ENCODE measurements around the gene TWIST2. TPM values are rescaled to one million over a fixed set of nuclear protein-coding genes. Genes with fewer than 3 reads are reported as not detected.

TWIST2 gene
- polyA plus RNA-seq, 2 donors, result 1.8 to 5.2 TPM

- Histone ChIP-seq H3K27ac (ENCODE audit: low read depth in 2 of 2, low read length in 1 of 2) (no peak overlapping the region), H3K9me3 (ENCODE audit: control insufficient read depth in 2 of 2, insufficient read depth in 1 of 2, low read depth in 1 of 2, low read length in 1 of 2) (no peaks in the 10 kb centered on the region), H3K4me3 (ENCODE audit: low read depth in 1 of 2, low read length in 2 of 2) (no peak overlapping the region), H3K27me3 (ENCODE audit: control insufficient read depth in 1 of 2, insufficient read depth in 2 of 2, low read length in 2 of 2) (no peaks in the 10 kb centered on the region), H3K36me3 (ENCODE audit: control insufficient read depth in 2 of 2, insufficient read depth in 2 of 2, low read length in 1 of 2) (no peaks in the 10 kb centered on the region), H3K4me1 (ENCODE audit: control insufficient read depth in 2 of 2, insufficient read depth in 2 of 2, low read length in 1 of 2) (peaks cover 0 to 2% of the 10 kb centered on the region in 2 donors)
- WGBS, 2 donors, result 50 to 53% methylated on average over 2 of the region's 2 CpGs
Measured at GRCh38 chr2:238831177-238831576, 16.7 kb upstream of the TWIST2 start.

GRCh38 chr2:238834982-238835381, 12.9 kb upstream of the TWIST2 start:
- Histone ChIP-seq H3K9me3 (ENCODE audit: control insufficient read depth in 2 of 2, insufficient read depth in 1 of 2, low read depth in 1 of 2, low read length in 1 of 2) (peaks cover 0 to 3% of the 10 kb centered on the region in 2 donors), H3K27ac (ENCODE audit: low read depth in 2 of 2, low read length in 1 of 2) (no peak overlapping the region), H3K4me1 (ENCODE audit: control insufficient read depth in 2 of 2, insufficient read depth in 2 of 2, low read length in 1 of 2) (peaks cover 0 to 2% of the 10 kb centered on the region in 2 donors), H3K27me3 (ENCODE audit: control insufficient read depth in 1 of 2, insufficient read depth in 2 of 2, low read length in 2 of 2) (no peaks in the 10 kb centered on the region), H3K4me3 (ENCODE audit: low read depth in 1 of 2, low read length in 2 of 2) (no peak overlapping the region), H3K36me3 (ENCODE audit: control insufficient read depth in 2 of 2, insufficient read depth in 2 of 2, low read length in 1 of 2) (no peaks in the 10 kb centered on the region)
- 79 to 84% methylated on average over 3 of the region's 3 CpGs for WGBS, 2 donors

- no peaks in the 10 kb centered on the region for H3K27me3 ChIP-seq (ENCODE audit: control insufficient read depth in 1 of 2, insufficient read depth in 2 of 2, low read length in 2 of 2)
- no peak overlapping the region for H3K4me3 ChIP-seq (ENCODE audit: low read depth in 1 of 2, low read length in 2 of 2)
- H3K4me1 ChIP-seq (ENCODE audit: control insufficient read depth in 2 of 2, insufficient read depth in 2 of 2, low read length in 1 of 2), result peaks cover 0 to 2% of the 10 kb centered on the region in 2 donors
- no peak overlapping the region for H3K27ac ChIP-seq (ENCODE audit: low read depth in 2 of 2, low read length in 1 of 2)
- no peaks in the 10 kb centered on the region for H3K36me3 ChIP-seq (ENCODE audit: control insufficient read depth in 2 of 2, insufficient read depth in 2 of 2, low read length in 1 of 2)
- H3K9me3 ChIP-seq (ENCODE audit: control insufficient read depth in 2 of 2, insufficient read depth in 1 of 2, low read depth in 1 of 2, low read length in 1 of 2), result peaks cover 0 to 3% of the 10 kb centered on the region in 2 donors
- WGBS, 2 donors, result 65 to 69% methylated on average over 7 of the region's 7 CpGs
Measured at GRCh38 chr2:238835726-238836301, 12.1 kb upstream of the TWIST2 start.

- Histone ChIP-seq H3K9me3 (ENCODE audit: control insufficient read depth in 2 of 2, insufficient read depth in 1 of 2, low read depth in 1 of 2, low read length in 1 of 2) (peaks cover 0 to 3% of the 10 kb centered on the region in 2 donors), H3K27me3 (ENCODE audit: control insufficient read depth in 1 of 2, insufficient read depth in 2 of 2, low read length in 2 of 2) (no peaks in the 10 kb centered on the region), H3K4me1 (ENCODE audit: control insufficient read depth in 2 of 2, insufficient read depth in 2 of 2, low read length in 1 of 2) (peaks cover 0 to 2% of the 10 kb centered on the region in 2 donors), H3K36me3 (ENCODE audit: control insufficient read depth in 2 of 2, insufficient read depth in 2 of 2, low read length in 1 of 2) (no peaks in the 10 kb centered on the region), H3K4me3 (ENCODE audit: low read depth in 1 of 2, low read length in 2 of 2) (no peak overlapping the region), H3K27ac (ENCODE audit: low read depth in 2 of 2, low read length in 1 of 2) (no peak overlapping the region)
Measured at GRCh38 chr2:238838786-238839327, 9.0 kb upstream of the TWIST2 start.

GRCh38 chr2:238839428-238839827, 8.5 kb upstream of the TWIST2 start:
- Histone ChIP-seq H3K9me3 (ENCODE audit: control insufficient read depth in 2 of 2, insufficient read depth in 1 of 2, low read depth in 1 of 2, low read length in 1 of 2) (peaks cover 0 to 3% of the 10 kb centered on the region in 2 donors), H3K4me1 (ENCODE audit: control insufficient read depth in 2 of 2, insufficient read depth in 2 of 2, low read length in 1 of 2) (peaks cover 0 to 2% of the 10 kb centered on the region in 2 donors), H3K27ac (ENCODE audit: low read depth in 2 of 2, low read length in 1 of 2) (no peak overlapping the region), H3K4me3 (ENCODE audit: low read depth in 1 of 2, low read length in 2 of 2) (no peak overlapping the region), H3K27me3 (ENCODE audit: control insufficient read depth in 1 of 2, insufficient read depth in 2 of 2, low read length in 2 of 2) (no peaks in the 10 kb centered on the region), H3K36me3 (ENCODE audit: control insufficient read depth in 2 of 2, insufficient read depth in 2 of 2, low read length in 1 of 2) (no peaks in the 10 kb centered on the region)
- WGBS, 2 donors, result 85 to 94% methylated on average over 2 of the region's 2 CpGs

GRCh38 chr2:238841542-238842164, 6.2 kb upstream of the TWIST2 start:
- Histone ChIP-seq H3K27me3 (ENCODE audit: control insufficient read depth in 1 of 2, insufficient read depth in 2 of 2, low read length in 2 of 2) (peaks cover 0 to under 1% of the 10 kb centered on the region in 2 donors), H3K9me3 (ENCODE audit: control insufficient read depth in 2 of 2, insufficient read depth in 1 of 2, low read depth in 1 of 2, low read length in 1 of 2) (peaks cover 0 to 3% of the 10 kb centered on the region in 2 donors)
- whole genome bisulfite sequencing, 2 donors, result 62 to 65% methylated on average over 10 of the region's 10 CpGs

GRCh38 chr2:238843476-238843875, 4.4 kb upstream of the TWIST2 start:
- H3K4me1 ChIP-seq (ENCODE audit: control insufficient read depth in 2 of 2, insufficient read depth in 2 of 2, low read length in 1 of 2), result peaks cover 0 to 8% of the 10 kb centered on the region in 2 donors
- H3K27ac ChIP-seq (ENCODE audit: low read depth in 2 of 2, low read length in 1 of 2), result no peak overlapping the region
- H3K4me3 ChIP-seq (ENCODE audit: low read depth in 1 of 2, low read length in 2 of 2), result no peak overlapping the region
- H3K27me3 ChIP-seq (ENCODE audit: control insufficient read depth in 1 of 2, insufficient read depth in 2 of 2, low read length in 2 of 2), result peaks cover 0 to 9% of the 10 kb centered on the region in 2 donors
- H3K36me3 ChIP-seq (ENCODE audit: control insufficient read depth in 2 of 2, insufficient read depth in 2 of 2, low read length in 1 of 2), result no peaks in the 10 kb centered on the region
- H3K9me3 ChIP-seq (ENCODE audit: control insufficient read depth in 2 of 2, insufficient read depth in 1 of 2, low read depth in 1 of 2, low read length in 1 of 2), result peaks cover 0 to 7% of the 10 kb centered on the region in 2 donors
- 53 to 58% methylated on average over 3 of the region's 3 CpGs for WGBS, 2 donors

More at GRCh38 chr2:238841542-238842164, 6.2 kb upstream of the TWIST2 start:
- H3K4me1 ChIP-seq (ENCODE audit: control insufficient read depth in 2 of 2, insufficient read depth in 2 of 2, low read length in 1 of 2), result no peaks in the 10 kb centered on the region
- H3K27ac ChIP-seq (ENCODE audit: low read depth in 2 of 2, low read length in 1 of 2), result no peak overlapping the region
- no peaks in the 10 kb centered on the region for H3K36me3 ChIP-seq (ENCODE audit: control insufficient read depth in 2 of 2, insufficient read depth in 2 of 2, low read length in 1 of 2)
- H3K4me3 ChIP-seq (ENCODE audit: low read depth in 1 of 2, low read length in 2 of 2), result no peak overlapping the region

- Histone ChIP-seq H3K36me3 (ENCODE audit: control insufficient read depth in 2 of 2, insufficient read depth in 2 of 2, low read length in 1 of 2) (no peaks in the 10 kb centered on the region), H3K4me1 (ENCODE audit: control insufficient read depth in 2 of 2, insufficient read depth in 2 of 2, low read length in 1 of 2) (peaks cover 0 to 8% of the 10 kb centered on the region in 2 donors), H3K27me3 (ENCODE audit: control insufficient read depth in 1 of 2, insufficient read depth in 2 of 2, low read length in 2 of 2) (peaks cover 0 to 20% of the 10 kb centered on the region in 2 donors), H3K27ac (ENCODE audit: low read depth in 2 of 2, low read length in 1 of 2) (no peak overlapping the region), H3K9me3 (ENCODE audit: control insufficient read depth in 2 of 2, insufficient read depth in 1 of 2, low read depth in 1 of 2, low read length in 1 of 2) (peaks cover 0 to 4% of the 10 kb centered on the region in 2 donors), H3K4me3 (ENCODE audit: low read depth in 1 of 2, low read length in 2 of 2) (no peak overlapping the region)
- WGBS, 2 donors, result 69 to 72% methylated on average over 21 of the region's 21 CpGs
Measured at GRCh38 chr2:238845583-238846377, 2.1 kb upstream of the TWIST2 start.

- no peaks in the 10 kb centered on the region for H3K36me3 ChIP-seq (ENCODE audit: control insufficient read depth in 2 of 2, insufficient read depth in 2 of 2, low read length in 1 of 2)
- peaks cover 0 to 8% of the 10 kb centered on the region in 2 donors for H3K4me1 ChIP-seq (ENCODE audit: control insufficient read depth in 2 of 2, insufficient read depth in 2 of 2, low read length in 1 of 2)
- peak overlapping the region in 1 of 2 donors; percentile 22 for H3K27ac ChIP-seq (ENCODE audit: low read depth in 2 of 2, low read length in 1 of 2)
- no peak overlapping the region for H3K4me3 ChIP-seq (ENCODE audit: low read depth in 1 of 2, low read length in 2 of 2)
- peaks cover 0 to 4% of the 10 kb centered on the region in 2 donors for H3K9me3 ChIP-seq (ENCODE audit: control insufficient read depth in 2 of 2, insufficient read depth in 1 of 2, low read depth in 1 of 2, low read length in 1 of 2)
- 27 to 54% methylated on average over 19 of the region's 19 CpGs for WGBS, 2 donors
- peaks cover 0 to 20% of the 10 kb centered on the region in 2 donors for H3K27me3 ChIP-seq (ENCODE audit: control insufficient read depth in 1 of 2, insufficient read depth in 2 of 2, low read length in 2 of 2)
Measured at GRCh38 chr2:238846378-238846627, 1.6 kb upstream of the TWIST2 start.

Data from esophagus (tissue), 2 donors.